Stimulated activated CD8-positive, alpha-beta memory T cell treated with anti-CD3 and anti-CD28 coated beads, Interleukin-7, amount 100 ng/mL, for 48 hours (primary cell): Measurements from ENCODE around the gene BCL3.
A peak's percentile ranks its signal among the peaks of the same experiment; 100 is the strongest.

Experiments used
- DNase-seq, 2 donors: peaks; one replicate each; pipeline ENCODE4 v3.0.0-alpha.2; 2020; ENCODE audit warnings: low read depth in 1 of 2; ENCODE audit errors: extremely low read depth in 1 of 2

BCL3 gene

DNA sequence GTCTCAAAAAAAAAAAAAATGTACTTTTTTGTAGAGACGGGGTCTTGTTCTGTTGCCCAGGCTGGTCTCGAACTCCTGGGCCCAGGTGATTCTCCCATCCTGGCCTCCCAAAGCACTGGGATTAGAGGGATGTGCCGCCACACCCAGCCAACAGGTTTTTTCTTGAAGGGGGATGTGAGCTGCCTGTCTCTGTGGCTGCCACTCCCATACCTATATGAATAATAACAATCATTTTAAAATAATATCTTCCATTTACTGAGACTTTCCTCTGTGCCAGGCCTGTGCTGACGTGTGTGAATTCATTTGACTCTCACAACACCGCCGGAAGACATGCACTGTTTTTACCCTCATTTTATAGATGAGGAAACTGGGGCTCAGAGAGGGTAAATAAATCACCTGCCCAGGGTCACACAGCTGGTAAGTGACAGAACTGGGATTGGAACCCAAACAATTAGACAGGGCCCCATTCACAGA is 7.2 kb upstream of the BCL3 start:
- no peak for DNase-seq

DNA sequence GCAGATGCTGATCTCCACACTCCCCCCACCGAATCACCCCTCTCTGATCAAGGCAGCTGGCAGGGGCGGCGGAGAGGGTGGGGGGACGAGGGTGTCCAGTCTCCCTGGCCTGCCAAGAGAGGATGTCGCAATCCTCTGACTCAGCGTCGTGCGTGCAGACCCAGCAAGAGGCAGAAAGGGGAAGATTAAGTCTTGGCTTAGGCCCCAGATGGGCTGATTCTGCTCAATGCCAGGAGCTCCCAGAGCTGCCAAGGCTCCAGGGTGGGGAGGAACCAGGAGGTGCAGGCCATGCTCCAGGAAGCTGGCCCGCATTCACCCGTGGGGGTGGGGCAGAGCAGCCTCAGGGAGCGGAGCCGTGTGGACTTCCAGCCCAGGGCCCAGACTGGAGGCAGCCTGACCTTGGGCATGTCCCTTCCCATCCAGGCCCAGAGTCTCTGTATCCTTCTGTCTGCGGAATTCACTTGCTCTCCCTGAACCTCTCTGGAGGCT is 6.6 kb upstream of the BCL3 start:
- no peak for DNase-seq

DNA sequence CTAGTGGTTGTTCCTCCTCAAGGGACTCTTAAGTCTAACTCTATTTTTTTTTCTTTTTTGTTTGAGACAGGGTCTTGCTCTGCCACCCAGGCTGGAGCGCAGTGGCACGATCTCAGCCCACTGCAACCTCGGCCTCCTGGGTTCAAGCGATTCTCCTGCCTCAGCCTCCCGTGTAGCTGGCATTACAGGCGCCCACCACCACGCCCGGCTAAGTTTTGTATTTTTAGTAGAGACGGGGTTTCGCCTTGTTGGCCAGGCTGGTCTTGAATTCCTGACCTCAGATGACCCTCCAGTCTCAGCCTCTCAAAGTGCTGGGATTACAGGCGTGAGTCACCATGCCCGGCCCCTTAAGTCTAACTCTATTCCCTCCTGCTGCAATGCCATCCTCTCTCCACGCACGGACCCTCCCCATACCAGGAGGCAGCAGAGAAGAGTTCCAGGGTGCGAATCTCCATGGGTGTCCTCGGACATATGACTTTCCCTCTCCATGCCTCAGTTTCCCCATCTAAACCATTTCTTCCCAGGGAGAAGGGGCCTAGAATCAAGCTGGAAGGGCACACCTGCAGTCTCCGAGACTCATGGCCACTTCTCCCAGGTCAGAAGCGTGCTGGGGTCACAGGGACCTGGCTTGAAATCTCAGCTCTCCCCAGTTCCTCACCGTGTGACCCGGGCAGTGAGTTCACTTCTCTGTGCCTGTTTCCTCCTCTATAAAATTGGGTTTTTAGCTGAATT is 6.0 kb upstream of the BCL3 start:
- no peak for DNase-seq

DNA sequence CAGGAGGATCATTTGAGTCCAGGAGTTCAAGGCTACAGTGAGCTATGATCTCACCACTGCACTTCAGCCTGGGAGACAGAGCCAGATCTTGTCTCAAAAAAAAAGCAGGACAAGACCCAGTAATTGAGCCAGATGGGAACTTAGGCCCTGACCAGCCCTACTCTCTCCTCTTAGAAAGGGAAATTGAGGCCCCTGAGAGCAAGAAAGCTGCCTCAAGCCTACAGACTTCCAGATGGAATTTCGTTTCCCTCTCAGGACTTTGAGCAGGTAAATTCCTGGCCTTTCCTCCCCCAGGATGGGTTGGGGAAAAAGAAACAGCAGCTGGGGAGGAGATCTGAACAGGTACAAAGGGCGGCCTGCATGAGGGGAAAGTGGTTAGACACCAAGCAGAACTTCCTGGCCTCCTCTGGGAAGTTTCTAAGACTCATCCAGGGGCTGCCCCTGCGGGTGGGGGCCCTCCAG is 3.6 kb upstream of the BCL3 start:
- no peak for DNase-seq

- DNase-seq = no peak
These were observed 3.1 kb upstream of the BCL3 start for GRCh38 chr19:44745341-44745831.

DNA sequence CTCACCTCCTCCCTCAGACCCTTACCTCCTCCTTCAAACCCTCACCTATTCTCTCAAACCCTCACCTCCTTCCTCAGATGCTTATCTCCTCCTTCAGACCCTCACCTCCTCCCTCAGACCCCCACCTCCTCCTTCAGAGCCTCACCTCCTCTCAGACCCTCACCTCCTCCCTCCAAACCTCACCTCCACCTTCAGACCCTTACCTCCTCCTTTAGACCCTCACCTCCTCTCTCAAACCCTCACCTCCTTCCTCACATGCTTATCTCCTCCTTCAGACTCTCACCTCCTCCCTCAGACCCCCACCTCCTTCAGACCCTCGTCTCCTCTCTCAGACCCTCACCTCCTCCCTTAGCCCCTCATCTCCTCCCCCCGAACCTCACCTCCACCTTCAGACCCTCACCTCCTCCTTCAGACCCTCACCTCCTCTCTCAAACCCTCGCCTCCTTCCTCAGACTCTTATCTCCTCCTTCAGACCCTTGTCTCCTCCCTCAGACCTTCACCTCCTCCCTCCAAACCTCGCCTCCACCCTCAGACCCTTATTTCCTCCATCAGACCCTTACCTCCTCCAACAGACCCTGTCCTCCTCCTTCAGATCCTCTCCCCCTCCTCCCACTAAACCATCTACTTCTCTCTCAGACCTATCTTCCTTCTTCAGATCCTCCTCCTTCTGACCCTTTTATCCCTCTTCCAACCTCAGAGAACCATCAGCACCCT is 2.5 kb upstream of the BCL3 start:
- DNase-seq = no peak

GRCh38 chr19:44746616-44746945 is 1.9 kb upstream of the BCL3 start:
- DNase-seq = no peak

- DNase-seq = peak; percentile 85 to 91
These were observed 1.4 kb upstream of the BCL3 start for GRCh38 chr19:44746946-44747738.

GRCh38 chr19:44747739-44748425 is 626 bp upstream of the BCL3 start:
- no peak for DNase-seq

DNA sequence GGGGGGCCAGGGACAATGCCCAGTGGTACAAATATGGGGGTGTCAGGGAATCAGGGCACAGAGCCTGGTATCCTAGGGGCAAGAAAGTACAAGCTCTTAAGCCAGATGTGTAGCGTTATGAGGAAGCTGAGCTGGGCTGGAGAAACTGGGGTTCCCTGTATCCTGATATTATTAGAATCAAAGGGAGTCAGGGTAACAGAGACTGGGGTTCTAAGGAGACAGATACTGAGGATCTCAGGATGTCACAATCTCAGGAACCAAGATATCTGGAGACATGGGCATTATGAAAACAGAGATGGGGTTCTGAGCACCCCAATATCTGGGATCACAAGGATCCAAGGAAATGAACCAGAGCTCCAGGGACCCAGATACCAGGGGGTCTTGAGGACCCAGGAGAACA is 784 bp downstream of the BCL3 start:
- DNase-seq = no peak

GRCh38 chr19:44749994-44750393 is 1.5 kb downstream of the BCL3 start:
- no peak for DNase-seq

- no peak for DNase-seq
These were observed 3.8 kb downstream of the BCL3 start for GRCh38 chr19:44752123-44752815.

- peak; percentile 93 to 97 for DNase-seq
These were observed 4.5 kb downstream of the BCL3 start for GRCh38 chr19:44752816-44753625.

- no peak for DNase-seq
These were observed 5.1 kb downstream of the BCL3 start for GRCh38 chr19:44753626-44753931.

GRCh38 chr19:44753932-44754749 is 5.6 kb downstream of the BCL3 start:
- DNase-seq = peak; percentile 77 to 94

GRCh38 chr19:44754750-44755080 is 6.2 kb downstream of the BCL3 start:
- DNase-seq = no peak

GRCh38 chr19:44755219-44755618 is 6.7 kb downstream of the BCL3 start:
- DNase-seq = no peak

GRCh38 chr19:44756089-44756562 is 7.6 kb downstream of the BCL3 start:
- DNase-seq = no peak
